ENCODE results near the gene SRP54. TPM values are rescaled to one million over a fixed set of nuclear protein-coding genes. Genes with fewer than 3 reads are reported as not detected.

SRP54 gene
- total RNA-seq, 1 experiment from 2014 or later, result 57.0 TPM

GRCh38 chr14:34946699-34947098, 36.1 kb upstream of the SRP54 start:
- CTCF ChIA-PET, result interaction anchor here (0.7 kb wide), 1 partner anchor 30 kb away, joined by 3 read pairs; no protein-coding TSS in a partner anchor
- ATAC-seq (no peak), DNase-seq (ENCODE audit: low spot score) (no peak)
- no peak overlapping the region for H3K4me3 Mint-ChIP-seq
- H3K4me1 Mint-ChIP-seq, result no peaks in the 10 kb centered on the region
- H3K36me3 Mint-ChIP-seq, result peaks cover 19% of the 10 kb centered on the region
- H3K27ac Mint-ChIP-seq, result no peak overlapping the region
- POLR2A ChIA-PET, result no interaction called here
- H3K9me3 Mint-ChIP-seq, result peaks cover 21% of the 10 kb centered on the region
- no peaks in the 10 kb centered on the region; the same call in 1 of the 2 replicates for H3K27me3 Mint-ChIP-seq (ENCODE audit: low read depth)
- no peak for TF ChIP-seq ATF2 (CRISPR knock-in tag; IDR thresholded peaks at IDR 0.05; ENCODE audit: borderline replicate concordance, low read depth)
- TF ChIP-seq HMGXB4 (CRISPR knock-in tag; IDR thresholded peaks at IDR 0.05), result no peak
- TF ChIP-seq ZNF121 (CRISPR knock-in tag; IDR thresholded peaks at IDR 0.05), result no peak
- no peak for TF ChIP-seq ZNF219 (CRISPR knock-in tag; IDR thresholded peaks at IDR 0.05; ENCODE audit: borderline replicate concordance)
- no peak for TF ChIP-seq RELA (CRISPR knock-in tag; IDR thresholded peaks at IDR 0.05; ENCODE audit: borderline replicate concordance)
- TF ChIP-seq PRDM15 (CRISPR knock-in tag; IDR thresholded peaks at IDR 0.05), result no peak
- TF ChIP-seq EMX1 (CRISPR knock-in tag; IDR thresholded peaks at IDR 0.05), result no peak
- TF ChIP-seq NFE2L1 (CRISPR knock-in tag; IDR thresholded peaks at IDR 0.05), result no peak
- TF ChIP-seq ZNF396 (CRISPR knock-in tag; IDR thresholded peaks at IDR 0.05; ENCODE audit: borderline replicate concordance), result no peak
- no peak for TF ChIP-seq ZNF532 (CRISPR knock-in tag; IDR thresholded peaks at IDR 0.05; ENCODE audit: borderline replicate concordance)
- TF ChIP-seq PREB (CRISPR knock-in tag; IDR thresholded peaks at IDR 0.05; ENCODE audit: borderline replicate concordance), result no peak
- no peak for TF ChIP-seq ZNF423 (CRISPR knock-in tag; IDR thresholded peaks at IDR 0.05)
- TF ChIP-seq ZBTB43 (CRISPR knock-in tag; IDR thresholded peaks at IDR 0.05), result no peak
- TF ChIP-seq KAT7 (CRISPR knock-in tag; IDR thresholded peaks at IDR 0.05; ENCODE audit: borderline replicate concordance), result no peak
- TF ChIP-seq IRF2 (CRISPR knock-in tag; IDR thresholded peaks at IDR 0.05; ENCODE audit: borderline replicate concordance, low read depth), result no peak
- TF ChIP-seq ZNF671 (CRISPR knock-in tag; IDR thresholded peaks at IDR 0.05), result no peak
- no peak for TF ChIP-seq AFF4 (CRISPR knock-in tag; IDR thresholded peaks at IDR 0.05; ENCODE audit: borderline replicate concordance)
- TF ChIP-seq FOXK1 (CRISPR knock-in tag; IDR thresholded peaks at IDR 0.05), result no peak
- TF ChIP-seq FOXJ3 (CRISPR knock-in tag; IDR thresholded peaks at IDR 0.05; ENCODE audit: borderline replicate concordance), result no peak
